Fibroblast of skin of right biceps (primary cell): Measurements from ENCODE around the gene NAE1.
"Not testable (repeated sequence)": the region's sequence is repeated elsewhere in the genome, so short reads cannot be mapped to it uniquely, and the experiment has no call there.

Source experiments
- DNase-seq: peaks from one replicate; pipeline ENCODE4 v3.0.0-alpha.2; 2013

Gene NAE1

GRCh38 chr16:66830422-66831404 lies at the start of gene NAE1:
Gene NAE1, minus strand, starts transcription at chr16:66830976. Its CDS starts 77 bp downstream, at chr16:66830899.
- peak; percentile 84 for DNase-seq

- DNase-seq: peak; percentile 42
These were observed 47.3 kb upstream of the NAE1 start for GRCh38 chr16:66878067-66878466.

GRCh38 chr16:66874079-66874775 lies 43.5 kb upstream of the NAE1 start:
- peak; percentile 41 for DNase-seq

- DNase-seq: no peak
These were observed 42.9 kb upstream of the NAE1 start for GRCh38 chr16:66873685-66874055.

- peak; percentile 100 for DNase-seq
These were observed 42.3 kb upstream of the NAE1 start for GRCh38 chr16:66872943-66873684.

GRCh38 chr16:66872559-66872942 lies 41.8 kb upstream of the NAE1 start:
- DNase-seq: no peak

- no peak for DNase-seq
These were observed 41.1 kb upstream of the NAE1 start for GRCh38 chr16:66871840-66872239.

GRCh38 chr16:66871363-66871762 lies 40.6 kb upstream of the NAE1 start:
- DNase-seq: not testable (repeated sequence)

GRCh38 chr16:66869424-66869823 lies 38.6 kb upstream of the NAE1 start:
- DNase-seq: no peak

GRCh38 chr16:66863707-66864106 lies 32.9 kb upstream of the NAE1 start:
- DNase-seq: no peak

- no peak for DNase-seq
These were observed 31.3 kb upstream of the NAE1 start for GRCh38 chr16:66862023-66862520.

GRCh38 chr16:66859397-66860068 lies 28.8 kb upstream of the NAE1 start:
- no peak for DNase-seq

- peak; percentile 51 for DNase-seq
These were observed 28.1 kb upstream of the NAE1 start for GRCh38 chr16:66858740-66859396.

GRCh38 chr16:66857437-66857836 lies 26.7 kb upstream of the NAE1 start:
- DNase-seq: no peak

GRCh38 chr16:66856801-66857200 lies 26.0 kb upstream of the NAE1 start:
- no peak for DNase-seq

GRCh38 chr16:66856184-66856730 lies 25.5 kb upstream of the NAE1 start:
- DNase-seq: no peak

GRCh38 chr16:66853261-66854139 lies 22.7 kb upstream of the NAE1 start:
- DNase-seq: no peak

- no peak for DNase-seq
These were observed 20.6 kb upstream of the NAE1 start for GRCh38 chr16:66851166-66851964.

- no peak for DNase-seq
These were observed 19.5 kb upstream of the NAE1 start for GRCh38 chr16:66850115-66850815.
